Tibial nerve (tissue), 4 donors: Measurements from ENCODE around the gene ANKFN1. TPM values are rescaled to one million over a fixed set of nuclear protein-coding genes. Genes with fewer than 3 reads are reported as not detected.

Experiments used
- DNase-seq, 2 donors: peaks; one replicate each; pipeline ENCODE4 v3.0.0-alpha.2; 2019; ENCODE audit warnings: low spot score in 2 of 2
- H3K27ac ChIP-seq, 4 donors: fragments of 200-600 bp; sonication (generic) in 3 of 4; one replicate each; pipeline ENCODE4 v1.5.1; 2017 to 2019; ENCODE audit warnings: mild to moderate bottlenecking in 1 of 4
- H3K27me3 ChIP-seq, 2 donors: fragments of 200-600 bp; sonication (generic) in 1 of 2; one replicate each; pipeline versions ENCODE4 v1.5.1 to v1.6.0; 2017 to 2019
- H3K36me3 ChIP-seq, 3 donors: fragments of 200-600 bp; sonication (generic); one replicate each; pipeline ENCODE4 v1.5.1; 2018 to 2019
- H3K4me1 ChIP-seq, 4 donors: fragments of 200-600 bp; sonication (generic) in 3 of 4; one replicate each; pipeline ENCODE4 v1.5.1; 2017 to 2019
- H3K4me3 ChIP-seq, 4 donors: fragments of 200-600 bp; sonication (generic) in 3 of 4; one replicate each; pipeline ENCODE4 v1.5.1; 2017 to 2019; ENCODE audit warnings: mild to moderate bottlenecking in 1 of 4, moderate library complexity in 1 of 4
- H3K9me3 ChIP-seq, 4 donors: fragments of 200-600 bp; sonication (generic) in 3 of 4; one replicate each; pipeline ENCODE4 v1.5.1; 2017 to 2019
- EP300 ChIP-seq, 2 donors: sonication (generic); formaldehyde crosslinking; IDR thresholded peaks; one replicate each; pipeline ENCODE4 v1.6.1; 2017; ENCODE audit warnings: antibody characterized with exemption in 2 of 2, mild to moderate bottlenecking in 1 of 2
- POLR2A ChIP-seq, 2 donors: fragments of 450-650 bp; IDR thresholded peaks; one replicate each; pipeline ENCODE4 v1.6.1; 2017; ENCODE audit warnings: antibody characterized with exemption in 2 of 2, mild to moderate bottlenecking in 2 of 2, moderate library complexity in 2 of 2
- WGBS, 2 donors: methylation state at CpG; one replicate each; pipeline ENCODE4 v1.1.5; 2018; 5-methylcytosine and 5-hydroxymethylcytosine counted together
- total RNA-seq, 4 donors: library from RNA; depleted of rRNA; stranded (reverse); fragments of >200 nt; gene quantifications; one replicate each; pipeline ENCODE4 v1.1.0, GENCODE V29; 2016
- TF ChIP-seq, protein P1 (sequence below), 5 experiments: fragments of 200-600 bp in 3 of 5; fragments of 450-650 bp in 2 of 5; sonication (generic) in 3 of 5; IDR thresholded peaks; one replicate each; pipeline ENCODE4 v1.5.1; 2016 to 2019; ENCODE audit warnings: antibody characterized with exemption in 5 of 5, mild to moderate bottlenecking in 3 of 5, moderate library complexity in 2 of 5

Gene ANKFN1
- total RNA-seq, 4 donors from 2014 or later = 0.63 to 6.5 (median 2.1) TPM; not detected in 1

DNA sequence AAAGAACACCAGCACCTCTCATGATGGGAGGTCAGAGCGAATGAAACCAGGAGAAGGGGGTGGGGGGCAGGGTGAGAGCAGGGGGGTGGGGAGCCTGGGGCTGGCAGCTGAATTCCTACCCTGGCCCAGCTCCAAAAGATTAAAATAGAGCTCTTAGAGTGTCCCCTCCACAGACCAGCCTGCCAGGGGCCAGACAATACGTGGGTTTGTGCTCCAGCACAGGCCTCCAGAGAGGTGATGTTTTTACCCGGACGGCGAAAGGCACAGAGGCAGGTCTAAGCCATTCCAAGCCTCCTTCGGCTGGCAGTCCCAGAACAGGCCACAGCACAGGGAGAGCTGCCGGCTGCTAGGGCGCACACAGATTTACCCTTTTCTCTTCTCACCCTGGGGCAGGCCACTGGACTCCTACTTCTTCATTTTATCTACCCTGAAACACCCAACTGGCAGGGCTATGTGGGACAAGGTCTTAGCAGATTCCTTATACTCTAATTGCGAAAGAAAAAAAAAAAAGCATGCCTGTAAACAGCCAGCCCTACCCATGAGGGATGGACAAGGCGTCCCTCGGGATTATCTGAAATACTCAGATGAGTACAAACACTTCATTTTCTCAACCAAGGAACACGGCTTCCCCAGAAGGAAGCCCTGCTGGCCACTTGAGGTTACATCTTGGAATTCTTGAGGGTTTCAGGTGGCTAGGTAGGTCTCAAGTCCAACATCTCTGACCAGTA, 368.3 kb downstream of the ANKFN1 start:
- Histone ChIP-seq H3K27me3 (no peaks in the 10 kb centered on the region), H3K36me3 (no peaks in the 10 kb centered on the region), H3K4me1 (peaks cover 0 to 7% (median 0%) of the 10 kb centered on the region in 4 donors), H3K9me3 (no peaks in the 10 kb centered on the region), H3K4me3 (no peak overlapping the region), H3K27ac (no peak overlapping the region)
- TF ChIP-seq POLR2A (IDR thresholded peaks at IDR 0.05) (no peak), EP300 (IDR thresholded peaks at IDR 0.05) (no peak)
- TF ChIP-seq, protein P1, sequence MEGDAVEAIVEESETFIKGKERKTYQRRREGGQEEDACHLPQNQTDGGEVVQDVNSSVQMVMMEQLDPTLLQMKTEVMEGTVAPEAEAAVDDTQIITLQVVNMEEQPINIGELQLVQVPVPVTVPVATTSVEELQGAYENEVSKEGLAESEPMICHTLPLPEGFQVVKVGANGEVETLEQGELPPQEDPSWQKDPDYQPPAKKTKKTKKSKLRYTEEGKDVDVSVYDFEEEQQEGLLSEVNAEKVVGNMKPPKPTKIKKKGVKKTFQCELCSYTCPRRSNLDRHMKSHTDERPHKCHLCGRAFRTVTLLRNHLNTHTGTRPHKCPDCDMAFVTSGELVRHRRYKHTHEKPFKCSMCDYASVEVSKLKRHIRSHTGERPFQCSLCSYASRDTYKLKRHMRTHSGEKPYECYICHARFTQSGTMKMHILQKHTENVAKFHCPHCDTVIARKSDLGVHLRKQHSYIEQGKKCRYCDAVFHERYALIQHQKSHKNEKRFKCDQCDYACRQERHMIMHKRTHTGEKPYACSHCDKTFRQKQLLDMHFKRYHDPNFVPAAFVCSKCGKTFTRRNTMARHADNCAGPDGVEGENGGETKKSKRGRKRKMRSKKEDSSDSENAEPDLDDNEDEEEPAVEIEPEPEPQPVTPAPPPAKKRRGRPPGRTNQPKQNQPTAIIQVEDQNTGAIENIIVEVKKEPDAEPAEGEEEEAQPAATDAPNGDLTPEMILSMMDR (IDR thresholded peaks at IDR 0.05) = no peak
- WGBS, 2 donors = 54 to 56% methylated on average over 12 of the region's 12 CpGs
- DNase-seq = no peak

- Histone ChIP-seq H3K36me3 (no peaks in the 10 kb centered on the region), H3K4me1 (peaks cover 0 to 7% (median 0%) of the 10 kb centered on the region in 4 donors), H3K27me3 (no peaks in the 10 kb centered on the region), H3K27ac (no peak overlapping the region), H3K4me3 (no peak overlapping the region), H3K9me3 (no peaks in the 10 kb centered on the region)
- no peak for TF ChIP-seq POLR2A (IDR thresholded peaks at IDR 0.05)
- TF ChIP-seq, protein P1 (IDR thresholded peaks at IDR 0.05) = no peak
- no peak for TF ChIP-seq EP300 (IDR thresholded peaks at IDR 0.05)
- DNase-seq = no peak
- 95 to 96% methylated on average over 2 of the region's 2 CpGs for WGBS, 2 donors
Observed at GRCh38 chr17:56523042-56523441, 369.8 kb downstream of the ANKFN1 start.

GRCh38 chr17:56528696-56529095, 375.4 kb downstream of the ANKFN1 start:
- 31 to 84% methylated on average over 2 of the region's 2 CpGs for WGBS, 2 donors
- TF ChIP-seq POLR2A (IDR thresholded peaks at IDR 0.05) (no peak), EP300 (IDR thresholded peaks at IDR 0.05) (no peak)
- TF ChIP-seq, protein P1 (IDR thresholded peaks at IDR 0.05) = no peak
- Histone ChIP-seq H3K4me1 (no peaks in the 10 kb centered on the region), H3K27me3 (no peaks in the 10 kb centered on the region), H3K36me3 (no peaks in the 10 kb centered on the region), H3K27ac (no peak overlapping the region), H3K9me3 (no peaks in the 10 kb centered on the region), H3K4me3 (no peak overlapping the region)
- DNase-seq = no peak

DNA sequence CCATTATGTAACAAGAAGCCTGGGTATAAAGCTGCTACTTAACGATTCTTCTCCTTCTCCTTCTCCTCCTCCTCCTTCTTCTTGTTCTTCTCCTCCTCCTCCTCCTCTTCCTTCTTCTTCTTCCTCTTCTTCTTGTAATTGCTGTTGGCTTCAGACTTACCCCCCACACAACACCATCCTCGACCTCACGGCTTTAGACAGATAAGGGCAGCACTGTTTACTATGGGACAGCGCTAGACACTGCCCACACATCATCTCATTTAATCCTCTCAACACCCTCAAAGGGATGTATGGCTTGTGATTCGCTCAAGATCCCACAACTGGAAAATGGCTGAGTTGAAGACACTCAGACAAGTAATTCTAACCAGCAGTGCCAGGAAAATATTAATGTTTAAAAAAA, 379.7 kb downstream of the ANKFN1 start:
- Histone ChIP-seq H3K4me1 (no peaks in the 10 kb centered on the region), H3K4me3 (no peak overlapping the region)
- WGBS, 2 donors = 83 to 84% methylated on average over 5 of the region's 5 CpGs

DNA sequence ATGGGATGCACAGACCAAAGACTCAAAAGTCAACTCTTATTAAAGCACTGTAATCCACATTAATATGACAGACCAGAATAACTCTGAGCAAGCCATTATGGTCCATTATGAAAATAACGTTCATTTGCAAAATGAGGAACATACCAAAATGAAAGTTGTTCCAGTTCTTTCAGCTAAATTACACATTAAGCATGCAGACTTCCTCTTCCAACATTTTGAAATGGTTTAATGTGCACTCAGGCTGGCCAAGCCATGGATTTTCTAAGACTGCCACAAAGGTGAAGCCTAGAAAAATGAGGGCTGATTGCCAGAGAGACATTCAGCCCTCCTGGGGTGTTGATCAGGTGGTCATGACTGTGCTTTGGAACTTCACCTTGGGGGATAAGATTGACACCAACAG, 383.5 kb downstream of the ANKFN1 start:
- no peak for DNase-seq
- Histone ChIP-seq H3K4me1 (no peaks in the 10 kb centered on the region), H3K4me3 (no peak overlapping the region), H3K27me3 (no peaks in the 10 kb centered on the region), H3K9me3 (no peaks in the 10 kb centered on the region), H3K36me3 (no peaks in the 10 kb centered on the region), H3K27ac (no peak overlapping the region)
- TF ChIP-seq POLR2A (IDR thresholded peaks at IDR 0.05) (no peak), EP300 (IDR thresholded peaks at IDR 0.05) (no peak)
- TF ChIP-seq, protein P1 (IDR thresholded peaks at IDR 0.05) = no peak
- WGBS, 2 donors = 69 to 83% methylated on average over 1 of the region's 1 CpG

More for the DNA sequence above, 379.7 kb downstream of the ANKFN1 start:
- no peaks in the 10 kb centered on the region for H3K9me3 ChIP-seq
- H3K27me3 ChIP-seq = no peaks in the 10 kb centered on the region
- TF ChIP-seq, protein P1 (IDR thresholded peaks at IDR 0.05) = no peak
- TF ChIP-seq POLR2A (IDR thresholded peaks at IDR 0.05) (no peak), EP300 (IDR thresholded peaks at IDR 0.05) (no peak)
- no peaks in the 10 kb centered on the region for H3K36me3 ChIP-seq
- H3K27ac ChIP-seq = no peak overlapping the region
- DNase-seq = no peak
